ENCODE measurements around the gene IL1RAPL2. TPM values are rescaled to one million over a fixed set of nuclear protein-coding genes. Genes with fewer than 3 reads are reported as not detected.

The IL1RAPL2 gene
- total and polyA plus RNA-seq, 4 donors: 2.0 TPM; not detected in 3

GRCh38 chrX:105753411-105753810 is 1187.4 kb downstream of the IL1RAPL2 start:
- Histone ChIP-seq H3K9me3 (ENCODE audit: control insufficient read depth in 4 of 4, insufficient read depth in 3 of 4, low read length in 3 of 4) (no peaks in the 10 kb centered on the region), H3K4me3 (no peak overlapping the region), H3K9ac (ENCODE audit: insufficient read depth in 1 of 2, low read length in 2 of 2) (no peak overlapping the region), H3K27ac (ENCODE audit: low read depth in 1 of 2, low read length in 1 of 2) (no peak overlapping the region), H3K27me3 (ENCODE audit: control insufficient read depth in 3 of 3, insufficient read depth in 3 of 3, low read length in 2 of 3) (peaks cover 0 to 10% (median 4%) of the 10 kb centered on the region in 3 donors), H3K4me1 (ENCODE audit: control insufficient read depth in 5 of 5, insufficient read depth in 5 of 5, low read length in 5 of 5) (peaks cover 0 to 8% (median 3%) of the 10 kb centered on the region in 5 donors), H3K36me3 (ENCODE audit: control insufficient read depth in 4 of 4, insufficient read depth in 4 of 4, low read length in 4 of 4) (no peaks in the 10 kb centered on the region)
- DNase-seq (no peak), ATAC-seq (ENCODE audit: insufficient read depth, low FRiP score) (no peak)
- 71 to 82% methylated on average over 4 of the region's 4 CpGs for WGBS, 2 donors
- TF ChIP-seq CTCF (IDR thresholded peaks at IDR 0.05; ENCODE audit: control extremely low read depth, extremely low read depth): no peak

- Histone ChIP-seq H3K9me3 (ENCODE audit: control insufficient read depth in 4 of 4, insufficient read depth in 3 of 4, low read length in 3 of 4) (no peaks in the 10 kb centered on the region), H3K36me3 (ENCODE audit: control insufficient read depth in 4 of 4, insufficient read depth in 4 of 4, low read length in 4 of 4) (no peaks in the 10 kb centered on the region), H3K4me1 (ENCODE audit: control insufficient read depth in 5 of 5, insufficient read depth in 5 of 5, low read length in 5 of 5) (peaks cover 0 to 13% (median 3%) of the 10 kb centered on the region in 5 donors), H3K9ac (ENCODE audit: insufficient read depth in 1 of 2, low read length in 2 of 2) (no peak overlapping the region), H3K27me3 (ENCODE audit: control insufficient read depth in 3 of 3, insufficient read depth in 3 of 3, low read length in 2 of 3) (peaks cover 0 to 10% (median 4%) of the 10 kb centered on the region in 3 donors), H3K27ac (ENCODE audit: low read depth in 1 of 2, low read length in 1 of 2) (no peak overlapping the region), H3K4me3 (no peak overlapping the region)
- peak in 2 of 3 donors; percentile 46 to 52 for DNase-seq
- no peak for TF ChIP-seq CTCF (IDR thresholded peaks at IDR 0.05; ENCODE audit: control extremely low read depth, extremely low read depth)
- no peak for ATAC-seq (ENCODE audit: insufficient read depth, low FRiP score)
- WGBS, 2 donors: 70 to 84% methylated on average over 2 of the region's 2 CpGs
Observed at GRCh38 chrX:105754286-105754964, 1188.4 kb downstream of the IL1RAPL2 start.

- TF ChIP-seq CTCF (IDR thresholded peaks at IDR 0.05; ENCODE audit: control extremely low read depth, extremely low read depth): no peak
- Histone ChIP-seq H3K9ac (ENCODE audit: insufficient read depth in 1 of 2, low read length in 2 of 2) (no peak overlapping the region), H3K4me1 (ENCODE audit: control insufficient read depth in 5 of 5, insufficient read depth in 5 of 5, low read length in 5 of 5) (peaks cover 0 to 13% (median 3%) of the 10 kb centered on the region in 5 donors), H3K27ac (ENCODE audit: low read depth in 1 of 2, low read length in 1 of 2) (no peak overlapping the region), H3K27me3 (ENCODE audit: control insufficient read depth in 3 of 3, insufficient read depth in 3 of 3, low read length in 2 of 3) (peaks cover 0 to 16% (median 4%) of the 10 kb centered on the region in 3 donors), H3K9me3 (ENCODE audit: control insufficient read depth in 4 of 4, insufficient read depth in 3 of 4, low read length in 3 of 4) (no peaks in the 10 kb centered on the region), H3K36me3 (ENCODE audit: control insufficient read depth in 4 of 4, insufficient read depth in 4 of 4, low read length in 4 of 4) (no peaks in the 10 kb centered on the region), H3K4me3 (no peak overlapping the region)
- no peak for ATAC-seq (ENCODE audit: insufficient read depth, low FRiP score)
- 26 to 41% methylated on average over 1 of the region's 1 CpG for WGBS, 2 donors
- no peak for DNase-seq
Observed at GRCh38 chrX:105755109-105755508, 1189.1 kb downstream of the IL1RAPL2 start.

Data from lung (tissue), 12 donors.